HepG2 (cell line): ENCODE measurements around the gene CCS. TPM values are rescaled to one million over a fixed set of nuclear protein-coding genes. Genes with fewer than 3 reads are reported as not detected.
A peak's percentile ranks its signal among the peaks of the same experiment; 100 is the strongest.

Experiments used
- CEBPZ ChIP-seq: IDR thresholded peaks from 2 replicates; pipeline ENCODE4 v1.6.1; 2012; ENCODE audit warnings: low read length, improper control_type of control experiment
- ELK4 ChIP-seq: sonication (generic); formaldehyde crosslinking; IDR thresholded peaks from 2 replicates; pipeline ENCODE4 v1.9.0; 2021; ENCODE audit warnings: missing genetic modification reagents, borderline replicate concordance
- HNF1A ChIP-seq, 2 experiments: sonication (generic) in 1 of 2; formaldehyde crosslinking in 1 of 2; IDR thresholded peaks; 2 replicates each; pipeline versions ENCODE4 v1.4.0 to v1.6.1; 2016 to 2020; ENCODE audit warnings: borderline replicate concordance in 1 of 2, low read depth in 1 of 2, mild to moderate bottlenecking in 1 of 2, missing genetic modification reagents in 1 of 2
- KLF11 ChIP-seq: IDR thresholded peaks from 2 replicates; pipeline ENCODE4 v1.6.1; 2016; ENCODE audit warnings: missing compliant biosample characterization
- SP1 ChIP-seq, 2 experiments: fragments of 450-650 bp in 1 of 2; sonication (generic) in 1 of 2; formaldehyde crosslinking in 1 of 2; IDR thresholded peaks; 2 replicates each; pipeline versions ENCODE4 v1.4.0 to v1.6.1; 2016 to 2020; ENCODE audit warnings: missing genetic modification reagents in 1 of 2
- ZGPAT ChIP-seq: IDR thresholded peaks from 2 replicates; pipeline ENCODE4 v1.6.1; 2016; ENCODE audit warnings: mild to moderate bottlenecking
- ZNF333 ChIP-seq: sonication (generic); formaldehyde crosslinking; IDR thresholded peaks from 2 replicates; pipeline ENCODE4 v1.4.0; 2020; ENCODE audit warnings: mild to moderate bottlenecking, missing genetic modification reagents, borderline replicate concordance
- ZNF432 ChIP-seq: sonication (generic); formaldehyde crosslinking; IDR thresholded peaks from 2 replicates; pipeline ENCODE4 v1.5.0; 2020; ENCODE audit warnings: missing genetic modification reagents, mild to moderate bottlenecking, borderline replicate concordance
- ZNF563 ChIP-seq: sonication (generic); formaldehyde crosslinking; IDR thresholded peaks from 2 replicates; pipeline ENCODE4 v1.8.0; 2022; ENCODE audit warnings: mild to moderate bottlenecking, moderate library complexity, missing genetic modification reagents
- ZNF766 ChIP-seq: sonication (generic); formaldehyde crosslinking; IDR thresholded peaks from 2 replicates; pipeline ENCODE4 v1.5.0; 2020; ENCODE audit warnings: missing genetic modification reagents, borderline replicate concordance
- ZNF781 ChIP-seq: sonication (generic); formaldehyde crosslinking; IDR thresholded peaks from 2 replicates; pipeline ENCODE4 v1.5.1; 2020; ENCODE audit warnings: borderline replicate concordance, mild to moderate bottlenecking, missing genetic modification reagents; ENCODE audit errors: not compliant biosample characterization
- polyA plus RNA-seq, 8 experiments: library from polyadenylated mRNA; depleted of rRNA in 3 of 8; stranded (reverse) in 7 of 8; unstranded in 1 of 8; fragments of >200 nt; fragmentation: Illumina TruSeq in 4 of 8; extraction: Trizol in 4 of 8; gene quantifications; 2 replicates each; pipeline versions ENCODE4 v1.2.1 to v1.2.3, GENCODE V29; 2011 to 2016; ENCODE audit warnings: low read depth in 4 of 8, missing spikeins in 1 of 8, mixed read lengths in 1 of 8; ENCODE audit not compliant: insufficient read depth in 1 of 8
- total RNA-seq, 5 experiments: library from RNA; depleted of rRNA; stranded (reverse); fragments of >200 nt; fragmentation: Illumina TruSeq; extraction: Trizol; gene quantifications; 2 replicates each; pipeline ENCODE4 v1.2.3, GENCODE V29; 2016; ENCODE audit warnings: low read depth in 1 of 5

CCS gene
- total and polyA plus RNA-seq, 2 of the 13 experiments (the other 11 are each of a cell fraction or from before 2014, with no cell fraction given) = 25.4 to 44.6 TPM

GRCh38 chr11:66545701-66546367 lies 47.2 kb upstream of the CCS start, which contains the start of gene ZDHHC24 (continued):
- TF ChIP-seq KLF11 (CRISPR knock-in tag) (no peak), HNF1A (IDR thresholded peaks at IDR 0.05; ENCODE audit: low read depth) (no peak), HNF1A (CRISPR knock-in tag; IDR thresholded peaks at IDR 0.05; ENCODE audit: borderline replicate concordance) (0 out of 2 replicates have a peak, but pooled peaks have one; percentile 24), ZGPAT (peak; percentile 39), ZNF563 (CRISPR knock-in tag) (no peak), ZNF333 (CRISPR knock-in tag) (peak; percentile 74; the same call in 1 of the 2 replicates), CEBPZ (no peak), ZNF781 (no peak), ZNF432 (CRISPR knock-in tag) (no peak), ELK4 (no peak), SP1 (IDR thresholded peaks at IDR 0.05) (no peak), SP1 (CRISPR knock-in tag; IDR thresholded peaks at IDR 0.05) (peak; percentile 67), ZNF766 (CRISPR knock-in tag) (peak; percentile 75; the same call in 1 of the 2 replicates)
